Measurements from ENCODE around the gene SESN3. TPM values are rescaled to one million over a fixed set of nuclear protein-coding genes. Genes with fewer than 3 reads are reported as not detected.
A peak's percentile ranks its signal among the peaks of the same experiment; 100 is the strongest.
"Not testable (repeated sequence)": the region's sequence is repeated elsewhere in the genome, so short reads cannot be mapped to it uniquely, and the experiment has no call there.

The SESN3 gene
- total RNA-seq, 1 experiment from 2014 or later, result 0.55 TPM

DNA sequence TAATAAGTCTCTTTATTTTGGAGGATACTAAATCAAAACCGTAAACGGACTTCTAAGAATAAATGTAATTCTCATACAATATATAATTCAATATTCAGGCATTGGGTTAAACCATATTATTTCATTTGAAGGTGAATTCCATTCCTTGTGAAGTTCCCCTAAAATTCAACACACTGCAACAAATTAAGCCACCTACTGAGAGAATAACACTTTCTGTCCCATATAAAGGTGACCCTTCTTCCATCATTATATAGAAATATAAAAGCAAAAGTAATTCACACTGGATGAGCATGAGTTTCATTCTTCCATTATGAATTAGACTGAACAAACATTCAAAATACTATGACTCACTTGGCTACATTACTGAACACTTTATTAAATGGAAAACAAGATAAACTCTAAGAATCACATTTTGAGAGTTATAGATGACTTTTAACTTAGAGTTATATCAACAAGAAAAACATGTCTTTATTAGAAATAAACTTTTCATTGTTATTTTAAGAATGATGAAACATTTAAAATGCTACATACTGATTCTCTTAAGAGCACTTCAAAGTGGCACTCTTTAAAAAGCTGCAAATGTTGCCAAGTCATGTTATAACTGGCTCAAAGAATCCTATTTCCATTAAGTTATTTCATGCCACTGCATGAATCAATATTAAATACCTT is 2.8 kb downstream of the SESN3 start:
- H3K4me1 ChIP-seq (ENCODE audit: insufficient read depth, low read length), result 0 out of 2 replicates have a peak, but pooled peaks cover 10% of the 10 kb centered on the region
- peaks cover 48% of the 10 kb centered on the region for H3K27me3 ChIP-seq (ENCODE audit: low read length)
- H3K79me2 ChIP-seq (ENCODE audit: low read length), result no peaks in the 10 kb centered on the region
- no peak overlapping the region for H3K27ac ChIP-seq (ENCODE audit: low read length)
- H4K20me1 ChIP-seq (ENCODE audit: low read length), result no peaks in the 10 kb centered on the region
- no peaks in the 10 kb centered on the region for H3K36me3 ChIP-seq (ENCODE audit: low read depth, low read length)
- no peak overlapping the region for H3K9ac ChIP-seq (ENCODE audit: low read length)
- TF ChIP-seq EZH2phosphoT487 (IDR thresholded peaks at IDR 0.05; ENCODE audit: borderline replicate concordance, low read length) (no peak), EZH2 (IDR thresholded peaks at IDR 0.05; ENCODE audit: low read length, unreplicated experiment) (no peak)
- TF ChIP-seq, protein P1, sequence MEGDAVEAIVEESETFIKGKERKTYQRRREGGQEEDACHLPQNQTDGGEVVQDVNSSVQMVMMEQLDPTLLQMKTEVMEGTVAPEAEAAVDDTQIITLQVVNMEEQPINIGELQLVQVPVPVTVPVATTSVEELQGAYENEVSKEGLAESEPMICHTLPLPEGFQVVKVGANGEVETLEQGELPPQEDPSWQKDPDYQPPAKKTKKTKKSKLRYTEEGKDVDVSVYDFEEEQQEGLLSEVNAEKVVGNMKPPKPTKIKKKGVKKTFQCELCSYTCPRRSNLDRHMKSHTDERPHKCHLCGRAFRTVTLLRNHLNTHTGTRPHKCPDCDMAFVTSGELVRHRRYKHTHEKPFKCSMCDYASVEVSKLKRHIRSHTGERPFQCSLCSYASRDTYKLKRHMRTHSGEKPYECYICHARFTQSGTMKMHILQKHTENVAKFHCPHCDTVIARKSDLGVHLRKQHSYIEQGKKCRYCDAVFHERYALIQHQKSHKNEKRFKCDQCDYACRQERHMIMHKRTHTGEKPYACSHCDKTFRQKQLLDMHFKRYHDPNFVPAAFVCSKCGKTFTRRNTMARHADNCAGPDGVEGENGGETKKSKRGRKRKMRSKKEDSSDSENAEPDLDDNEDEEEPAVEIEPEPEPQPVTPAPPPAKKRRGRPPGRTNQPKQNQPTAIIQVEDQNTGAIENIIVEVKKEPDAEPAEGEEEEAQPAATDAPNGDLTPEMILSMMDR (conservative IDR thresholded peaks at IDR 0.05; ENCODE audit: low read depth, low read length), result no peak
- no peaks in the 10 kb centered on the region for H3F3A ChIP-seq (ENCODE audit: low read length, unreplicated experiment)
- no peaks in the 10 kb centered on the region for H3K9me3 ChIP-seq (ENCODE audit: low read length)
- CTCF ChIA-PET, result no interaction called here
- ATAC-seq, result no peak
- H3K4me3 ChIP-seq (ENCODE audit: low read length), result no peak overlapping the region
- POLR2A ChIA-PET (ENCODE audit: unreplicated experiment), result no interaction called here
- DNase-seq, result peak; percentile 29
- no TSS peak for BruUV-seq (replicated peaks)
- no peak overlapping the region for H3K4me2 ChIP-seq (ENCODE audit: low read length)
- H3K9me2 ChIP-seq (replicated peaks; ENCODE audit: low read length), result no peaks in the 10 kb centered on the region
- no peak overlapping the region for H2AFZ ChIP-seq (ENCODE audit: low read length)
- intact Hi-C loops (cut with micrococcal nuclease), result no loop called here

DNA sequence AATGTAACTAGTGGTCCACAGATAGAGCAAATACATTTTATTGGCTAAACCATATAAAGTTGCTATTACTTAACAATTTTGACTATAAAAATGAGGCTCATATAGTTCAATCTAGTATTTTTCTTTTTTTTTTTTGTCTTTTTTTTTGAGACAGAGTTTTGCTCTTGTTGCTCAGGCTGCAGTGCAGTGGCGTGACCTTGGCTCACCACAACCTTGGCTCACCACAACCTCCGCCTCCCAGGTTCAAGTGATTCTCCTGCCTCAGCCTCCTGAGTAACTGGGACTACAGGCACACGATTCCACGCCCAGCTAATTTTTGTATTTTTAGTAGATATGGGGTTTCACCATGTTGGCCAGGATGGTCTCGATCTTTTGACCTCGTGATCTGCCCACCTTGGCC is 3.9 kb downstream of the SESN3 start:
- H4K20me1 ChIP-seq (ENCODE audit: low read length); BruUV-seq (replicated peaks); DNase-seq: not testable (repeated sequence)

GRCh38 chr11:95222817-95223216 is 8.2 kb downstream of the SESN3 start:
- intact Hi-C loops (cut with micrococcal nuclease), result no loop called here
- Histone ChIP-seq H3K27me3 (ENCODE audit: low read length) (peaks cover 5% of the 10 kb centered on the region; the same call in 1 of the 2 replicates), H3K4me3 (ENCODE audit: low read length) (no peak overlapping the region), H3K9me2 (replicated peaks; ENCODE audit: low read length) (no peaks in the 10 kb centered on the region), H4K20me1 (ENCODE audit: low read length) (no peaks in the 10 kb centered on the region), H3K4me2 (ENCODE audit: low read length) (no peak overlapping the region), H3K79me2 (ENCODE audit: low read length) (no peaks in the 10 kb centered on the region), H2AFZ (ENCODE audit: low read length) (no peak overlapping the region), H3K4me1 (ENCODE audit: insufficient read depth, low read length) (no peaks in the 10 kb centered on the region), H3K27ac (ENCODE audit: low read length) (no peak overlapping the region), H3K36me3 (ENCODE audit: low read depth, low read length) (no peaks in the 10 kb centered on the region), H3F3A (ENCODE audit: low read length, unreplicated experiment) (no peaks in the 10 kb centered on the region), H3K9me3 (ENCODE audit: low read length) (no peaks in the 10 kb centered on the region), H3K9ac (ENCODE audit: low read length) (no peak overlapping the region)
- TF ChIP-seq EZH2 (IDR thresholded peaks at IDR 0.05; ENCODE audit: low read length, unreplicated experiment) (no peak), EZH2phosphoT487 (IDR thresholded peaks at IDR 0.05; ENCODE audit: borderline replicate concordance, low read length) (no peak)
- TF ChIP-seq, protein P1 (conservative IDR thresholded peaks at IDR 0.05; ENCODE audit: low read depth, low read length), result no peak
- no peak for DNase-seq
- ATAC-seq, result no peak
- ChIA-PET POLR2A (ENCODE audit: unreplicated experiment) (no interaction called here), CTCF (no interaction called here)
- BruUV-seq (replicated peaks), result no TSS peak

More for the DNA sequence above, 3.9 kb downstream of the SESN3 start:
- H3K4me1 ChIP-seq (ENCODE audit: insufficient read depth, low read length), result 0 out of 2 replicates have a peak, but pooled peaks cover 10% of the 10 kb centered on the region
- peaks cover 37% of the 10 kb centered on the region for H3K27me3 ChIP-seq (ENCODE audit: low read length)
- H3K4me2 ChIP-seq (ENCODE audit: low read length); H3K4me3 ChIP-seq (ENCODE audit: low read length); H3F3A ChIP-seq (ENCODE audit: low read length, unreplicated experiment); H3K9ac ChIP-seq (ENCODE audit: low read length); intact Hi-C loops (cut with micrococcal nuclease); H3K27ac ChIP-seq (ENCODE audit: low read length); H3K9me3 ChIP-seq (ENCODE audit: low read length); H3K9me2 ChIP-seq (replicated peaks; ENCODE audit: low read length); ATAC-seq; POLR2A ChIA-PET (ENCODE audit: unreplicated experiment); H2AFZ ChIP-seq (ENCODE audit: low read length); H3K79me2 ChIP-seq (ENCODE audit: low read length); H3K36me3 ChIP-seq (ENCODE audit: low read depth, low read length); CTCF ChIA-PET: not testable (repeated sequence)

All from PC-3 (cell line).